Stomach (tissue), 9 donors: ENCODE data around the gene SLC6A11. TPM values are rescaled to one million over a fixed set of nuclear protein-coding genes. Genes with fewer than 3 reads are reported as not detected.
A peak's percentile ranks its signal among the peaks of the same experiment; 100 is the strongest.

Source experiments
- DNase-seq, 2 donors: peaks; one replicate each; pipeline versions ENCODE4 v3.0.0 to v3.0.0-alpha.2; 2013 to 2019
- H3K27ac ChIP-seq, 5 donors: fragments of 200-600 bp in 4 of 5; sonication (generic) in 4 of 5; one replicate each; pipeline ENCODE4 v1.5.1; 2013 to 2019; ENCODE audit warnings: mild to moderate bottlenecking in 1 of 5, moderate library complexity in 1 of 5
- H3K27me3 ChIP-seq, 3 donors: fragments of 200-600 bp; sonication (generic); one replicate each; pipeline ENCODE4 v1.5.1; 2017 to 2019; ENCODE audit warnings: mixed run types in 1 of 3
- H3K36me3 ChIP-seq, 4 donors: fragments of 200-600 bp; sonication (generic); 1 replicate in 3 of 4; 2 replicates in 1 of 4; pipeline ENCODE4 v1.5.1; 2016 to 2019
- H3K4me1 ChIP-seq, 4 donors: fragments of 200-600 bp; sonication (generic); one replicate each; pipeline ENCODE4 v1.5.1; 2016 to 2019
- H3K4me3 ChIP-seq, 4 donors: fragments of 200-600 bp; sonication (generic) in 3 of 4; one replicate each; pipeline ENCODE4 v1.5.1; 2016 to 2019; ENCODE audit warnings: mild to moderate bottlenecking in 1 of 4
- H3K9me3 ChIP-seq, 4 donors: fragments of 200-600 bp; sonication (generic); one replicate each; pipeline ENCODE4 v1.5.1; 2016 to 2019
- EP300 ChIP-seq: sonication (generic); formaldehyde crosslinking; IDR thresholded peaks from one replicate; pipeline ENCODE4 v1.6.1; 2017; ENCODE audit warnings: antibody characterized with exemption
- POLR2A ChIP-seq, 4 donors: fragments of 450-650 bp; IDR thresholded peaks; one replicate each; pipeline ENCODE4 v1.6.1; 2016; ENCODE audit warnings: antibody characterized with exemption in 4 of 4, control low read depth in 2 of 4, mild to moderate bottlenecking in 1 of 4, moderate library complexity in 1 of 4
- POLR2AphosphoS5 ChIP-seq, 3 donors: sonication (generic); formaldehyde crosslinking; IDR thresholded peaks; one replicate each; pipeline ENCODE4 v1.6.1; 2016; ENCODE audit warnings: antibody characterized with exemption in 3 of 3
- WGBS, 5 donors: extraction: QIAGEN DNeasy Blood & Tissue Kit in 3 of 5; methylation state at CpG; one replicate each; pipeline versions ENCODE4 v1.1.5 to v1.1.7; 2013 to 2018; 5-methylcytosine and 5-hydroxymethylcytosine counted together
- intact Hi-C: fragments of 100-400 bp; cut with DNase I; formaldehyde crosslinking; loops from one replicate; pipeline ENCODE4 v1.15.1; 2023; ENCODE audit warnings: low total_unique reads
- polyA plus RNA-seq, 3 donors: library from polyadenylated mRNA; stranded (reverse); fragments of 200-250 nt; gene quantifications; one replicate each; pipeline ENCODE4 v1.2.3, GENCODE V29; 2013
- total RNA-seq, 5 donors: library from RNA; depleted of rRNA; stranded (reverse); fragments of >200 nt; gene quantifications; one replicate each; pipeline versions ENCODE4 v1.1.0 to v1.2.3, GENCODE V29; 2014 to 2016
- TF ChIP-seq, protein P1 (sequence below), 7 experiments: fragments of 450-650 bp in 4 of 7; fragments of 200-600 bp in 3 of 7; sonication (generic) in 3 of 7; IDR thresholded peaks; one replicate each; pipeline ENCODE4 v1.5.1; 2016 to 2019; ENCODE audit warnings: antibody characterized with exemption in 7 of 7, control low read depth in 2 of 7, mild to moderate bottlenecking in 1 of 7
- donor health status: healthy with polysubstance abuse.
- donor health status: Bipolar disorder and iron deficiency.
- donor health status: healthy.

SLC6A11 gene
- total and polyA plus RNA-seq, 8 donors, result 0.18 to 2.0 TPM; not detected in 6

DNA sequence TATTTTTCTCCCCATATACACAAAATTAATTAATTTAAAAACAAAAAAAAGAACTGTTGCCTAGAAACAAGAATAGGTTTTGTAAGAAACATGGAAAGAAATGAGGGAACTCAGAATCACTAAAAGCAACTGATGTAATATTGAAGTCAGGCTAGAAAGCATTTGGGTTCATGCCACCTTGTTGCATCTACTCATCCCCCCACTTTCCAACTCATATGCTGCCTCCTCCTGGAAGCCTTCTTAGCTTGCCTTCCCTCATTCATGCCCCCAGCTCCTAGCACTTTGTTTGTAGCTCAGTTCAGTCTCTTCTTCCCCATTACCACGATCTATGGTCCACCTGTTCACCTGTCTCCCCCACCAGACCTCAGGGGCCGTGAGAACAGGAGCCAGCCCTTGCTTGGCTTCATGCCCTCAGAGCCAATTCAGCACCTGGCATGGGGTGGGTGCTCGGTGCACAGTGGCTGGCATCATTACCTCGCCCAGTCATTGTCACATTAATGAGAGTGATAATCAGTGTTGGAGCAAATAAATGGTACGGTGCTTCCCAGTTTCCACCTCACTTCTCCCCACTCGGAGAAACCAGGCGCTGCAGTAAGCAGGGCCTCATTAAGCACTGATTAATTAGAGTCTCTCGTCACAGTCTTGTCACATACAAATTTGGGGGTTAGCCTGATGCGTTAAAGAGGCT lies 114.1 kb downstream of the SLC6A11 start:
- no peak for DNase-seq
- H3K27me3 ChIP-seq, result peaks cover 0 to 10% (median 5%) of the 10 kb centered on the region in 3 donors
- no peaks in the 10 kb centered on the region for H3K36me3 ChIP-seq
- no peak overlapping the region for H3K4me3 ChIP-seq
- no peaks in the 10 kb centered on the region for H3K4me1 ChIP-seq
- TF ChIP-seq POLR2A (IDR thresholded peaks at IDR 0.05) (no peak), POLR2AphosphoS5 (IDR thresholded peaks at IDR 0.05) (no peak), EP300 (no peak)
- 76 to 81% (median 77%) methylated on average over 9 of the region's 9 CpGs for WGBS, 5 donors
- H3K9me3 ChIP-seq, result no peaks in the 10 kb centered on the region
- intact Hi-C loops, result no loop called here
- H3K27ac ChIP-seq, result no peak overlapping the region

DNA sequence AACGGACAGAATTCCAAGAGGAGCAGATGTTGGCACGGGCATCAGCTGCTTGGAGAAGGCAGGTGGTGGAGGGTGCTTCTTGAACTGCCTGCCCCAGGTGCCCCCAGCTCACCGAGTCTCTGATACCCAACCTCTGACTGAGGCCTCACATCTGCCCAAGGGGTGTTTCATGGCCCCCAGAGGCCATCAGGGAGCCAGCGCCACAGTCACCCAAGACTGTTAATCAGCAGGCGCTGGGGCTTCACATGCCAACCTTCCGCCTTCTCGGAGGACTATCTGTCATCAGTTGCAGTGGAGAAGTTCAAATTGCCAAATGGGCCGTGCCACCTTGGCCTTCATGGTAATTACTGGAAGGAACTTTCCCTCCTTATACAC lies 114.6 kb downstream of the SLC6A11 start:
- no peaks in the 10 kb centered on the region for H3K36me3 ChIP-seq
- no peaks in the 10 kb centered on the region for H3K4me1 ChIP-seq
- peak in 1 of 2 donors; percentile 11 for DNase-seq
- intact Hi-C loops, result no loop called here
- no peak overlapping the region for H3K4me3 ChIP-seq
- TF ChIP-seq EP300, result no peak
- TF ChIP-seq, protein P1, sequence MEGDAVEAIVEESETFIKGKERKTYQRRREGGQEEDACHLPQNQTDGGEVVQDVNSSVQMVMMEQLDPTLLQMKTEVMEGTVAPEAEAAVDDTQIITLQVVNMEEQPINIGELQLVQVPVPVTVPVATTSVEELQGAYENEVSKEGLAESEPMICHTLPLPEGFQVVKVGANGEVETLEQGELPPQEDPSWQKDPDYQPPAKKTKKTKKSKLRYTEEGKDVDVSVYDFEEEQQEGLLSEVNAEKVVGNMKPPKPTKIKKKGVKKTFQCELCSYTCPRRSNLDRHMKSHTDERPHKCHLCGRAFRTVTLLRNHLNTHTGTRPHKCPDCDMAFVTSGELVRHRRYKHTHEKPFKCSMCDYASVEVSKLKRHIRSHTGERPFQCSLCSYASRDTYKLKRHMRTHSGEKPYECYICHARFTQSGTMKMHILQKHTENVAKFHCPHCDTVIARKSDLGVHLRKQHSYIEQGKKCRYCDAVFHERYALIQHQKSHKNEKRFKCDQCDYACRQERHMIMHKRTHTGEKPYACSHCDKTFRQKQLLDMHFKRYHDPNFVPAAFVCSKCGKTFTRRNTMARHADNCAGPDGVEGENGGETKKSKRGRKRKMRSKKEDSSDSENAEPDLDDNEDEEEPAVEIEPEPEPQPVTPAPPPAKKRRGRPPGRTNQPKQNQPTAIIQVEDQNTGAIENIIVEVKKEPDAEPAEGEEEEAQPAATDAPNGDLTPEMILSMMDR (IDR thresholded peaks at IDR 0.05), result no peak
- TF ChIP-seq POLR2A (IDR thresholded peaks at IDR 0.05), result no peak
- no peak for TF ChIP-seq POLR2AphosphoS5 (IDR thresholded peaks at IDR 0.05)
- peaks cover 0 to 9% (median 3%) of the 10 kb centered on the region in 3 donors for H3K27me3 ChIP-seq
- no peak overlapping the region for H3K27ac ChIP-seq
- 78 to 87% (median 82%) methylated on average over 7 to 8 of the region's 8 CpGs for WGBS, 5 donors
- no peaks in the 10 kb centered on the region for H3K9me3 ChIP-seq

DNA sequence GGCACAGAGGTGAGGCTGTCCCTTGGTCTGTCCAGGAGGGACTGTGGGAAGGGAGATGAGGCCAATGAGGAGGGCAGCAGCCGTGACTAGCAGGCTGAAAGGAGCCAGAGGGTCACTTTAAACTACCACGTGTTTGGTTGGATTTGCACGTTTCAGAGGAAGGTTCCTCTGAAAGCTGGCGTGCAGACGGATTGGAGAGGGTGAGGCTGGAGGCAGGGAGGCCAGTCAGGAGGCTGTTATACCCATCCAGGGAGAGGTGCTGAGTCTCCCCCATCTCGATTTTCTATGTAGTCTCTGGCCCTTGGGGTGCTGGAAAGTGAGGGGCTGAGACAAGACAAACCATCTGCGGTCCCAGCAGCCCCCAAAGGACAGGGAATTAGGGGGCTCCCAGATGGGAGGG lies 116.6 kb downstream of the SLC6A11 start:
- TF ChIP-seq POLR2A (IDR thresholded peaks at IDR 0.05), result no peak
- TF ChIP-seq, protein P1 (IDR thresholded peaks at IDR 0.05), result no peak
- no peak for TF ChIP-seq POLR2AphosphoS5 (IDR thresholded peaks at IDR 0.05)
- no peak for TF ChIP-seq EP300
- WGBS, 5 donors, result 64 to 78% (median 71%) methylated on average over 7 of the region's 7 CpGs
- intact Hi-C loops, result no loop called here
- Histone ChIP-seq H3K36me3 (no peaks in the 10 kb centered on the region), H3K4me3 (no peak overlapping the region), H3K4me1 (no peaks in the 10 kb centered on the region), H3K27me3 (peaks cover 0 to 15% (median 0%) of the 10 kb centered on the region in 3 donors), H3K27ac (no peak overlapping the region), H3K9me3 (no peaks in the 10 kb centered on the region)
- DNase-seq, result no peak

DNA sequence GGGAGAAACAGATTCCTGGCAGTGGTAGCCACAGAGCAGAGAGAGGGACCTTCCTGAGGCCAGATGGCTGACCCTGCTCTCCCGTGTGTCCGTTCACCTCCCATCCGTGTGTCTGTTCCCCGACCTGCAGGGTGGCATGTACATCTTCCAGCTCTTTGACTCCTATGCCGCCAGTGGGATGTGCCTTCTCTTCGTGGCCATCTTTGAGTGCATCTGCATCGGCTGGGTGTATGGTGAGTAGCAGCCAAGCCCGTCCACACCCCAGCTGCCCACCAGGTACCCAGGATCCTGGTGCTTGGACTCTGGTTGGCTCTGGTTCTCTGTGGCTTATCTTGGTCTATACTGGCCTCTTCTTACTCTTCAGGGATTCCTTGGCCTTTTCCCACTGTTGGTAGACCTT lies 117.0 kb downstream of the SLC6A11 start:
- H3K4me1 ChIP-seq, result no peaks in the 10 kb centered on the region
- no peak for TF ChIP-seq EP300
- TF ChIP-seq POLR2AphosphoS5 (IDR thresholded peaks at IDR 0.05), result no peak
- TF ChIP-seq, protein P1 (IDR thresholded peaks at IDR 0.05), result no peak
- no peak for TF ChIP-seq POLR2A (IDR thresholded peaks at IDR 0.05)
- intact Hi-C loops, result no loop called here

DNA sequence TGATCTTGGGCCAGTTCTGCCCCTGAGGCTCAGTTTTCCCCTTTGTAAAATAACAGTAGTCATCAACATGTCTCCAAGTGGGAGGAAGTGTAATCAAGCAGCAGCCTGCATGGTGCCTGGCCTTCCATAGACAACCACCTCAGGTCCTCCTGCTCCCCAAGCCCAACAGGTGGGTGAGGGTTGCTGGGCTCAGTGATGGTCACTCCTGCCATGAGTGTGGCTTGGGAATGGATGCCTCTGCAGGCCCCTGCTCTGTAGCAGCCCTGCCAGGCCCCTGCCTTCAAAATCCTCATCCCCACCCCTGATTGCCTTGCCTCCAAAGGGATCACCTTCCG lies 117.4 kb downstream of the SLC6A11 start:
- DNase-seq, result no peak
- Histone ChIP-seq H3K9me3 (no peaks in the 10 kb centered on the region), H3K4me3 (no peak overlapping the region), H3K36me3 (no peaks in the 10 kb centered on the region), H3K27ac (no peak overlapping the region), H3K4me1 (no peaks in the 10 kb centered on the region), H3K27me3 (peaks cover 0 to 22% (median 0%) of the 10 kb centered on the region in 3 donors)
- TF ChIP-seq POLR2AphosphoS5 (IDR thresholded peaks at IDR 0.05), result no peak
- TF ChIP-seq, protein P1 (IDR thresholded peaks at IDR 0.05), result no peak
- no peak for TF ChIP-seq POLR2A (IDR thresholded peaks at IDR 0.05)
- TF ChIP-seq EP300, result no peak
- WGBS, 5 donors, result 56 to 77% (median 61%) methylated on average over 1 of the region's 1 CpG
- intact Hi-C loops, result no loop called here

More for the DNA sequence above, 117.0 kb downstream of the SLC6A11 start:
- Histone ChIP-seq H3K36me3 (no peaks in the 10 kb centered on the region), H3K4me3 (no peak overlapping the region), H3K27me3 (peaks cover 0 to 19% (median 0%) of the 10 kb centered on the region in 3 donors), H3K27ac (no peak overlapping the region), H3K9me3 (no peaks in the 10 kb centered on the region)
- no peak for DNase-seq
- WGBS, 5 donors, result 89 to 95% (median 91%) methylated on average over 8 of the region's 8 CpGs
